Stimulated activated CD8-positive, alpha-beta memory T cell treated with anti-CD3 and anti-CD28 coated beads, Interleukin-4, amount 100 ng/mL, for 1 hour (primary cell): ENCODE data around the gene TMEM184B.
"Not testable (repeated sequence)": the region's sequence is repeated elsewhere in the genome, so short reads cannot be mapped to it uniquely, and the experiment has no call there.

ENCODE experiments used
- DNase-seq, 2 donors: peaks; one replicate each; pipeline ENCODE4 v3.0.0-alpha.2; 2020; ENCODE audit warnings: low read depth in 2 of 2, low spot score in 1 of 2

The TMEM184B gene

GRCh38 chr22:38181453-38182200 is 91.2 kb downstream of the TMEM184B start, which contains the start of gene PLA2G6:
TSS of gene PLA2G6 (minus strand) at chr22:38181830. CDS start at chr22:38169426, 12,404 bp downstream.
- DNase-seq: peak; percentile 90 to 93

- no peak for DNase-seq
These were observed 91.9 kb downstream of the TMEM184B start for GRCh38 chr22:38180841-38181452.

GRCh38 chr22:38178605-38178937 is 94.2 kb downstream of the TMEM184B start:
- not testable (repeated sequence) for DNase-seq

GRCh38 chr22:38177926-38178604 is 94.7 kb downstream of the TMEM184B start:
- DNase-seq: no peak

- not testable (repeated sequence) for DNase-seq
These were observed 95.3 kb downstream of the TMEM184B start for GRCh38 chr22:38177571-38177925.

- no peak for DNase-seq
These were observed 95.8 kb downstream of the TMEM184B start for GRCh38 chr22:38177044-38177443.

- no peak for DNase-seq
These were observed 96.6 kb downstream of the TMEM184B start for GRCh38 chr22:38176170-38176741.

GRCh38 chr22:38175206-38176118 is 97.3 kb downstream of the TMEM184B start:
- DNase-seq: no peak

GRCh38 chr22:38174626-38175025 is 98.2 kb downstream of the TMEM184B start:
- DNase-seq: no peak

GRCh38 chr22:38173641-38173906 is 99.2 kb downstream of the TMEM184B start:
- DNase-seq: no peak

GRCh38 chr22:38172832-38173640 is 99.8 kb downstream of the TMEM184B start:
- DNase-seq: peak; percentile 22 to 31

- no peak for DNase-seq
These were observed 100.6 kb downstream of the TMEM184B start for GRCh38 chr22:38171927-38172831.

- DNase-seq: no peak
These were observed 102.3 kb downstream of the TMEM184B start for GRCh38 chr22:38170469-38170868.
